K562 (cell line): Measurements from ENCODE around the gene UBXN2A. TPM values are rescaled to one million over a fixed set of nuclear protein-coding genes. Genes with fewer than 3 reads are reported as not detected.

Experiments
- CBX3 ChIP-seq, 2 experiments: IDR thresholded peaks; 1 replicate in 1 of 2; 2 replicates in 1 of 2; pipeline ENCODE4 v1.6.1; 2012; ENCODE audit warnings: inconsistent platforms in 2 of 2, low read length in 2 of 2, borderline replicate concordance in 1 of 2, control low read depth in 1 of 2
- CTBP1 ChIP-seq: fragments of 450-650 bp; IDR thresholded peaks from 2 replicates; pipeline ENCODE4 v1.6.1; 2016; ENCODE audit warnings: borderline replicate concordance
- CTCFL ChIP-seq: IDR thresholded peaks from 2 replicates; pipeline ENCODE4 v1.6.1; 2011; ENCODE audit warnings: borderline replicate concordance, low read depth, mild to moderate bottlenecking, moderate library complexity, low read length; ENCODE audit not compliant: insufficient read depth, poor library complexity, severe bottlenecking
- NBN ChIP-seq: fragments of 450-650 bp; IDR thresholded peaks from 2 replicates; pipeline ENCODE4 v1.6.1; 2016; ENCODE audit warnings: low read depth, mild to moderate bottlenecking
- POLR2AphosphoS5 ChIP-seq: IDR thresholded peaks from 2 replicates; pipeline ENCODE4 v1.6.1; 2011; ENCODE audit warnings: mild to moderate bottlenecking, low read depth, low read length, moderate library complexity; ENCODE audit not compliant: control insufficient read depth, insufficient read depth
- SIN3A ChIP-seq, 2 experiments: fragments of 150-350 bp in 1 of 2; IDR thresholded peaks; 2 replicates each; pipeline ENCODE4 v1.6.1; 2011 to 2016; ENCODE audit warnings: borderline replicate concordance in 2 of 2, low read depth in 2 of 2, low read length in 2 of 2, mild to moderate bottlenecking in 2 of 2, moderate library complexity in 2 of 2; ENCODE audit not compliant: control insufficient read depth in 1 of 2
- SMARCA4 ChIP-seq: fragments of 450-650 bp; IDR thresholded peaks from 2 replicates; pipeline ENCODE4 v1.6.1; 2016
- SMARCE1 ChIP-seq: fragments of 450-650 bp; IDR thresholded peaks from 2 replicates; pipeline ENCODE4 v1.7.1; 2016; ENCODE audit warnings: mild to moderate bottlenecking
- SPI1 ChIP-seq: IDR thresholded peaks from 2 replicates; pipeline ENCODE4 v1.6.1; 2011; ENCODE audit warnings: low read depth, low read length, control low read depth, borderline replicate concordance
- SUPT5H ChIP-seq: fragments of 450-650 bp; IDR thresholded peaks from 2 replicates; pipeline ENCODE4 v1.6.1; 2016
- TBP ChIP-seq: optimal IDR thresholded peaks from 2 replicates; pipeline ENCODE3; 2011; ENCODE audit warnings: low read depth, low read length, improper control_type of control experiment
- XRCC3 ChIP-seq: fragments of 450-650 bp; IDR thresholded peaks from 2 replicates; pipeline ENCODE4 v1.6.1; 2017; ENCODE audit warnings: mild to moderate bottlenecking, moderate library complexity
- ZBTB11 ChIP-seq, 3 experiments: fragments of 200-800 bp in 1 of 3; fragments of 250-450 bp in 1 of 3; fragments of 450-650 bp in 1 of 3; sonication (Bioruptor Pico) in 1 of 3; sonication (Bioruptor generic) in 1 of 3; formaldehyde crosslinking in 1 of 3; IDR thresholded peaks; 2 replicates each; pipeline versions ENCODE4 v1.6.1 to v1.8.0; 2016 to 2022; ENCODE audit warnings: mild to moderate bottlenecking in 2 of 3, missing genetic modification characterization in 2 of 3, missing compliant biosample characterization in 1 of 3, moderate library complexity in 1 of 3
- ZBTB43 ChIP-seq: sonication (generic); formaldehyde crosslinking; IDR thresholded peaks from 2 replicates; pipeline ENCODE4 v1.8.0; 2023; ENCODE audit warnings: mild to moderate bottlenecking, missing genetic modification reagents
- ZNF134 ChIP-seq: fragments of 250-450 bp; sonication (Bioruptor Pico); conservative IDR thresholded peaks from 2 replicates; pipeline ENCODE4 v1.4.0; 2020
- ZNF592 ChIP-seq: fragments of 450-650 bp; IDR thresholded peaks from 2 replicates; pipeline ENCODE4 v1.6.1; 2017; ENCODE audit warnings: antibody characterized with exemption, mild to moderate bottlenecking
- polyA plus RNA-seq, 8 experiments: library from polyadenylated mRNA; depleted of rRNA in 4 of 8; stranded (reverse) in 5 of 8; unstranded in 3 of 8; fragments of >200 nt; fragmentation: Nextera tagmentation in 2 of 8; fragmentation: Illumina TruSeq in 1 of 8; extraction: Ambion mirVana in 2 of 8; extraction: Trizol in 1 of 8; gene quantifications; 2 replicates each; pipeline versions ENCODE4 v1.2.1 to v1.2.3, GENCODE V29; 2011 to 2014; ENCODE audit warnings: inconsistent platforms in 1 of 8, missing spikeins in 1 of 8
- total RNA-seq, 7 experiments: library from RNA; depleted of rRNA in 6 of 7; stranded (reverse); fragments of >200 nt in 6 of 7; fragmentation: Illumina TruSeq in 2 of 7; extraction: Trizol in 2 of 7; gene quantifications; 2 replicates each; pipeline versions ENCODE4 v1.2.1 to v1.2.3, GENCODE V29; 2011 to 2021; ENCODE audit warnings: low replicate concordance in 1 of 7

UBXN2A gene
- total and polyA plus RNA-seq, 9 of the 15 experiments (the other 6 are each of a cell fraction or from before 2014, with no cell fraction given): 3.4 to 25.6 (median 16.0) TPM

GRCh38 chr2:23925702-23926289, 14.5 kb upstream of the UBXN2A start (continued):
- TF ChIP-seq ZNF592: 0 out of 2 replicates have a peak, but pooled peaks have one; percentile 30
- peak; percentile 86 for TF ChIP-seq SPI1
- TF ChIP-seq CTBP1: peak; percentile 39; the same call in 1 of the 2 replicates
- peak in 1 of 2 experiments; percentile 33; a peak in 1 of 3 replicates for TF ChIP-seq CBX3 (IDR thresholded peaks at IDR 0.05; ENCODE audit: borderline replicate concordance in 1 of 2, low read length in 2 of 2)
- peak; percentile 44 for TF ChIP-seq TBP
- TF ChIP-seq ZBTB43 (CRISPR knock-in tag): no peak
- TF ChIP-seq ZNF134 (CRISPR knock-in tag): no peak
- TF ChIP-seq POLR2AphosphoS5: peak; percentile 30; the same call in 1 of the 2 replicates
- no peak for TF ChIP-seq XRCC3
- peak in 1 of 3 experiments; percentile 55; a peak in 1 of 6 replicates for TF ChIP-seq ZBTB11 (CRISPR knock-in tag; IDR thresholded peaks at IDR 0.05)
- TF ChIP-seq CTCFL: no peak
- peak; percentile 72 for TF ChIP-seq NBN
- 0 out of 2 replicates have a peak, but pooled peaks have one; percentile 44 for TF ChIP-seq SMARCE1
- TF ChIP-seq SIN3A (IDR thresholded peaks at IDR 0.05; ENCODE audit: borderline replicate concordance in 2 of 2, control insufficient read depth in 1 of 2, low read depth in 2 of 2, low read length in 2 of 2): peak in 1 of 2 experiments; percentile 18; a peak in 1 of 4 replicates
- peak; percentile 8; the same call in 1 of the 2 replicates for TF ChIP-seq SUPT5H
- 0 out of 2 replicates have a peak, but pooled peaks have one; percentile 26 for TF ChIP-seq SMARCA4
